GM12878 (cell line): ENCODE data around the gene ETS1.

Source experiments
- MTA2 ChIP-seq: fragments of 450-650 bp; IDR thresholded peaks from 2 replicates; pipeline ENCODE4 v1.6.1; 2016; ENCODE audit warnings: low read depth, mild to moderate bottlenecking, moderate library complexity
- POLR2AphosphoS5 ChIP-seq: IDR thresholded peaks from 2 replicates; pipeline ENCODE4 v1.6.1; 2011; ENCODE audit warnings: mild to moderate bottlenecking, low read length, inconsistent platforms
- ZNF384 ChIP-seq: IDR thresholded peaks from 2 replicates; pipeline ENCODE4 v1.6.1; 2012; ENCODE audit warnings: low read depth, mild to moderate bottlenecking, low read length, improper control_type of control experiment, borderline replicate concordance
- TF ChIP-seq, protein P1 (sequence below), 3 experiments: IDR thresholded peaks in 2 of 3; conservative IDR thresholded peaks in 1 of 3; 2 replicates each; pipeline ENCODE4 v1.5.1; 2011; ENCODE audit warnings: low read depth in 3 of 3, low read length in 3 of 3, mild to moderate bottlenecking in 3 of 3, control low read depth in 2 of 3, moderate library complexity in 2 of 3, inconsistent platforms in 1 of 3, mixed read lengths in 1 of 3; ENCODE audit not compliant: control insufficient read depth in 2 of 3, insufficient read depth in 1 of 3; ENCODE audit errors: extremely low read depth in 1 of 3

DNA sequence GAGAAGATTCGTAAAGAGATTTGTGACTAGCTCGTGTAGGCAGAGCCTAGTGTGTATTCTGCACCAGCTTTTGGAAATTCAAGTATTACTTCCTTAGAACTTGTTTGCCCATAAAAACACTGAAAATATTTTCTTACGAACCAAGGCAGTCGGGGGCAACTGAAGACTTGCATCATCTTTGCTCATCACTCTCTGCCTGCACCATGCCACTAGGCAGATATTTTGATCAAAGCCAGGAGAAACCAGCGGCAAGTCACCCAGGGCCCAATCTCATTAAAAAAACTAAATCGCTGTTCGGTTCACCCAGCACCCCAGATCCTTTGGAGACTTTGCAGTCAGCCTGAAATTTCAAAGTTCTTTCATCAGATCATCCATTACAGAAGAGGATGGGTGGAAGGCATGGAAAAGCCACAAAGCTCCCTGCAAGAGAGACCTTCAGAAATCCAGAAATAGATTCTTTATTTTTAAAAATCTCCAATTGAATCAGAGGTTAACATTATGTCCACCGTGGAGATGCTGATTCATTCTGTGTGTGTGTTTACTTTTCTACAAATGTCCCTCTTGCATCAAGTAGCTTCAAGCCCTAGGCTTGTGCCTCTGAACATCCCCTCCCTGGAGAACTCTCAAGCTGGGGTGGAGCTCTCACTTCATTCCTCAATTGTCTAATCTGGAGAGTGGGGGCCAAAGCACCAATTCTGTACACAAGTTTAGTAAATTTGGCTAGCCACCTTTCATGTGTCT, 78.4 kb downstream of the ETS1 start:
- TF ChIP-seq ZNF384 (no peak), MTA2 (no peak), POLR2AphosphoS5 (no peak)
- TF ChIP-seq, protein P1, sequence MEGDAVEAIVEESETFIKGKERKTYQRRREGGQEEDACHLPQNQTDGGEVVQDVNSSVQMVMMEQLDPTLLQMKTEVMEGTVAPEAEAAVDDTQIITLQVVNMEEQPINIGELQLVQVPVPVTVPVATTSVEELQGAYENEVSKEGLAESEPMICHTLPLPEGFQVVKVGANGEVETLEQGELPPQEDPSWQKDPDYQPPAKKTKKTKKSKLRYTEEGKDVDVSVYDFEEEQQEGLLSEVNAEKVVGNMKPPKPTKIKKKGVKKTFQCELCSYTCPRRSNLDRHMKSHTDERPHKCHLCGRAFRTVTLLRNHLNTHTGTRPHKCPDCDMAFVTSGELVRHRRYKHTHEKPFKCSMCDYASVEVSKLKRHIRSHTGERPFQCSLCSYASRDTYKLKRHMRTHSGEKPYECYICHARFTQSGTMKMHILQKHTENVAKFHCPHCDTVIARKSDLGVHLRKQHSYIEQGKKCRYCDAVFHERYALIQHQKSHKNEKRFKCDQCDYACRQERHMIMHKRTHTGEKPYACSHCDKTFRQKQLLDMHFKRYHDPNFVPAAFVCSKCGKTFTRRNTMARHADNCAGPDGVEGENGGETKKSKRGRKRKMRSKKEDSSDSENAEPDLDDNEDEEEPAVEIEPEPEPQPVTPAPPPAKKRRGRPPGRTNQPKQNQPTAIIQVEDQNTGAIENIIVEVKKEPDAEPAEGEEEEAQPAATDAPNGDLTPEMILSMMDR (IDR thresholded peaks at IDR 0.05 in 2 of 3, conservative IDR thresholded peaks at IDR 0.05 in 1 of 3; ENCODE audit: control insufficient read depth in 2 of 3, extremely low read depth in 1 of 3, insufficient read depth in 1 of 3, low read depth in 3 of 3, low read length in 3 of 3), result no peak
